PC-3 (cell line): Measurements from ENCODE around the gene SERGEF. TPM values are rescaled to one million over a fixed set of nuclear protein-coding genes. Genes with fewer than 3 reads are reported as not detected.

ENCODE experiments used
- ATAC-seq: fragments of 200-7000 bp; cut with Tn5 transposase; 2 replicates; pipeline ENCODE4 v1.9.1; 2020; ENCODE audit warnings: mild to moderate bottlenecking, moderate library complexity
- BruUV-seq: library from RNA; stranded (reverse); fragments of 400-500 nt; replicated peaks from 2 replicates; lab custom pipeline; 2021; lab: Mats Ljungman, UMichigan
- CTCF ChIA-PET: fragments of 300-600 bp; sonication (Branson Sonifier 250); formaldehyde crosslinking; loops from one replicate; lab custom pipeline; 2022; ENCODE audit warnings: antibody characterized with exemption; lab: Charles Lee
- POLR2A ChIA-PET: fragments of 300-600 bp; sonication (Branson Sonifier 250); formaldehyde crosslinking; loops from one replicate; lab custom pipeline; 2022; ENCODE audit warnings: antibody characterized with exemption; ENCODE audit not compliant: unreplicated experiment; lab: Charles Lee
- DNase-seq: peaks from one replicate; pipeline ENCODE4 v3.0.0-alpha.2; 2015
- H2AFZ ChIP-seq: fragments of 300-600 bp; sonication (generic); 2 replicates; pipeline ENCODE4 v1.6.0; 2016; ENCODE audit warnings: antibody characterized with exemption, low read length
- H3F3A ChIP-seq: fragments of 300-600 bp; sonication (generic); one replicate; pipeline ENCODE4 v1.6.0; 2017; ENCODE audit warnings: antibody characterized with exemption, low read length, control low read depth, mild to moderate bottlenecking; ENCODE audit not compliant: unreplicated experiment
- H3K27ac ChIP-seq: fragments of 300-600 bp; sonication (generic); 2 replicates; pipeline ENCODE4 v1.5.1; 2016; ENCODE audit warnings: mild to moderate bottlenecking, low read length
- H3K27me3 ChIP-seq: fragments of 300-600 bp; sonication (generic); 2 replicates; pipeline ENCODE4 v1.6.1; 2016; ENCODE audit warnings: low read length, mixed read lengths
- H3K36me3 ChIP-seq: fragments of 300-600 bp; sonication (generic); 2 replicates; pipeline ENCODE4 v1.6.1; 2016; ENCODE audit warnings: low read depth, mixed run types, low read length, mixed read lengths
- H3K4me1 ChIP-seq: fragments of 300-600 bp; sonication (generic); 2 replicates; pipeline ENCODE4 v1.5.1; 2016; ENCODE audit warnings: low read length; ENCODE audit not compliant: insufficient read depth
- H3K4me2 ChIP-seq: fragments of 300-600 bp; sonication (generic); 2 replicates; pipeline ENCODE4 v1.6.0; 2016; ENCODE audit warnings: low read length
- H3K4me3 ChIP-seq: fragments of 300-600 bp; sonication (generic); 2 replicates; pipeline ENCODE4 v1.5.1; 2016; ENCODE audit warnings: mild to moderate bottlenecking, low read length, mixed read lengths
- H3K79me2 ChIP-seq: fragments of 300-600 bp; sonication (generic); 2 replicates; pipeline ENCODE4 v1.6.1; 2017; ENCODE audit warnings: low read length, mixed read lengths
- H3K9ac ChIP-seq: fragments of 300-600 bp; sonication (generic); 2 replicates; pipeline ENCODE4 v1.6.0; 2016; ENCODE audit warnings: mild to moderate bottlenecking, low read length
- H3K9me2 ChIP-seq: fragments of 300-600 bp; sonication (generic); replicated peaks from 2 replicates; pipeline ENCODE4 v1.6.1; 2016; ENCODE audit warnings: mixed run types, low read length, mixed read lengths
- H3K9me3 ChIP-seq: fragments of 300-600 bp; sonication (generic); 2 replicates; pipeline ENCODE4 v1.6.1; 2016; ENCODE audit warnings: low read length, mixed read lengths
- H4K20me1 ChIP-seq: fragments of 300-600 bp; sonication (generic); 2 replicates; pipeline ENCODE4 v1.6.1; 2016; ENCODE audit warnings: low read length, mixed read lengths
- CTCF ChIP-seq: fragments of 300-600 bp; sonication (generic); conservative IDR thresholded peaks from 2 replicates; pipeline ENCODE4 v1.5.1; 2017; ENCODE audit warnings: antibody characterized with exemption, low read depth, mild to moderate bottlenecking, low read length
- EZH2 ChIP-seq: fragments of 300-600 bp; sonication (generic); IDR thresholded peaks from one replicate; pipeline ENCODE4 v1.6.1; 2017; ENCODE audit warnings: antibody characterized with exemption, mild to moderate bottlenecking, low read length; ENCODE audit not compliant: unreplicated experiment
- EZH2phosphoT487 ChIP-seq: fragments of 300-600 bp; sonication (generic); IDR thresholded peaks from 2 replicates; pipeline ENCODE4 v1.6.1; 2018; ENCODE audit warnings: mild to moderate bottlenecking, antibody characterized with exemption, low read length, borderline replicate concordance
- intact Hi-C: fragments of 100-400 bp; cut with micrococcal nuclease; formaldehyde crosslinking; loops from 2 replicates; pipeline ENCODE4 v1.9.0; 2023
- total RNA-seq: library from RNA; depleted of rRNA; stranded (reverse); fragments of >200 nt; gene quantifications from 2 replicates; pipeline ENCODE4 v1.2.3, GENCODE V29; 2014

SERGEF gene
- total RNA-seq, 1 experiment from 2014 or later: 13.7 TPM

- ChIA-PET POLR2A (no interaction called here), CTCF (no interaction called here)
- Histone ChIP-seq H3K27ac (no peak overlapping the region), H3K9me3 (no peaks in the 10 kb centered on the region), H3F3A (no peaks in the 10 kb centered on the region), H3K4me2 (no peak overlapping the region), H3K4me3 (no peak overlapping the region), H3K4me1 (no peaks in the 10 kb centered on the region), H3K36me3 (no peaks in the 10 kb centered on the region), H3K9me2 (no peaks in the 10 kb centered on the region), H3K9ac (no peak overlapping the region), H3K27me3 (no peaks in the 10 kb centered on the region), H4K20me1 (no peaks in the 10 kb centered on the region), H3K79me2 (no peaks in the 10 kb centered on the region), H2AFZ (no peak overlapping the region)
- intact Hi-C loops: no loop called here
- ATAC-seq: no peak
- no peak for TF ChIP-seq CTCF
- TF ChIP-seq EZH2: no peak
- no peak for TF ChIP-seq EZH2phosphoT487
- BruUV-seq: no TSS peak
- DNase-seq: no peak
Measured at GRCh38 chr11:17803754-17804334, 209.0 kb downstream of the SERGEF start.

GRCh38 chr11:17802491-17802890 is 210.4 kb downstream of the SERGEF start:
- CTCF ChIA-PET: no interaction called here
- POLR2A ChIA-PET: no interaction called here
- no peaks in the 10 kb centered on the region for H4K20me1 ChIP-seq
- H3K9me3 ChIP-seq: no peaks in the 10 kb centered on the region
- H3K36me3 ChIP-seq: no peaks in the 10 kb centered on the region
- H3K79me2 ChIP-seq: no peaks in the 10 kb centered on the region
- H3K4me1 ChIP-seq: no peaks in the 10 kb centered on the region
- no peak for TF ChIP-seq CTCF
- TF ChIP-seq EZH2phosphoT487: no peak
- TF ChIP-seq EZH2: no peak
- H3K9ac ChIP-seq: no peak overlapping the region
- H3F3A ChIP-seq: no peaks in the 10 kb centered on the region
- H3K27me3 ChIP-seq: no peaks in the 10 kb centered on the region
- H3K27ac ChIP-seq: no peak overlapping the region
- no peak for ATAC-seq
- BruUV-seq: no TSS peak
- no peak overlapping the region for H3K4me2 ChIP-seq
- no peak overlapping the region for H2AFZ ChIP-seq
- no peaks in the 10 kb centered on the region for H3K9me2 ChIP-seq
- no peak overlapping the region for H3K4me3 ChIP-seq
- no peak for DNase-seq
- intact Hi-C loops: no loop called here

GRCh38 chr11:17801166-17801565 is 211.7 kb downstream of the SERGEF start:
- Histone ChIP-seq H3K27ac (no peak overlapping the region), H3K4me2 (no peak overlapping the region), H2AFZ (no peak overlapping the region), H3K27me3 (no peaks in the 10 kb centered on the region), H3K4me1 (no peaks in the 10 kb centered on the region), H3F3A (no peaks in the 10 kb centered on the region), H3K9me2 (no peaks in the 10 kb centered on the region), H4K20me1 (no peaks in the 10 kb centered on the region), H3K79me2 (no peaks in the 10 kb centered on the region), H3K36me3 (no peaks in the 10 kb centered on the region), H3K4me3 (no peak overlapping the region), H3K9me3 (no peaks in the 10 kb centered on the region), H3K9ac (no peak overlapping the region)
- intact Hi-C loops: no loop called here
- ChIA-PET POLR2A (no interaction called here), CTCF (interaction anchor here (0.6 kb wide), 2 partner anchors 32 to 168 kb away, joined by 3 to 4 read pairs; no protein-coding TSS in a partner anchor)
- no TSS peak for BruUV-seq
- TF ChIP-seq EZH2 (no peak), EZH2phosphoT487 (no peak), CTCF (no peak)
- ATAC-seq: no peak
- DNase-seq: no peak
